Liver (tissue), 9 donors: Measurements from ENCODE around the gene SMIM35. TPM values are rescaled to one million over a fixed set of nuclear protein-coding genes. Genes with fewer than 3 reads are reported as not detected.

Source experiments
- DNase-seq: peaks from one replicate; pipeline ENCODE4 v3.0.0-alpha.2; 2017; ENCODE audit warnings: low spot score
- H3K27ac ChIP-seq, 2 donors: one replicate each; pipeline ENCODE4 v1.7.0; 2013; ENCODE audit warnings: inconsistent platforms in 2 of 2, low read length in 2 of 2, control low read depth in 1 of 2, low read depth in 1 of 2, mild to moderate bottlenecking in 1 of 2
- H3K27me3 ChIP-seq, 4 donors: one replicate each; pipeline versions ENCODE4 v1.6.1 to v1.7.0; 2013; ENCODE audit warnings: low read length in 3 of 4, inconsistent platforms in 1 of 4, mild to moderate bottlenecking in 1 of 4, moderate library complexity in 1 of 4; ENCODE audit not compliant: control insufficient read depth in 4 of 4, insufficient read depth in 4 of 4
- H3K36me3 ChIP-seq, 4 donors: one replicate each; pipeline versions ENCODE4 v1.6.1 to v1.7.0; 2013; ENCODE audit warnings: low read length in 3 of 4, mild to moderate bottlenecking in 3 of 4, low read depth in 1 of 4, moderate library complexity in 1 of 4; ENCODE audit not compliant: control insufficient read depth in 4 of 4, insufficient read depth in 3 of 4
- H3K4me1 ChIP-seq, 4 donors: one replicate each; pipeline versions ENCODE4 v1.6.1 to v1.7.0; 2013; ENCODE audit warnings: low read length in 3 of 4, mild to moderate bottlenecking in 3 of 4, moderate library complexity in 1 of 4; ENCODE audit not compliant: control insufficient read depth in 4 of 4, insufficient read depth in 4 of 4
- H3K4me3 ChIP-seq, 3 donors: one replicate each; pipeline versions ENCODE4 v1.6.1 to v1.7.0; 2013; ENCODE audit warnings: low read length in 3 of 3, control low read depth in 1 of 3, low read depth in 1 of 3, mild to moderate bottlenecking in 1 of 3
- H3K9ac ChIP-seq, 2 donors: one replicate each; pipeline ENCODE4 v1.7.0; 2013; ENCODE audit warnings: low read length in 2 of 2, mild to moderate bottlenecking in 2 of 2, moderate library complexity in 2 of 2, control low read depth in 1 of 2, low read depth in 1 of 2
- H3K9me3 ChIP-seq, 4 donors: one replicate each; pipeline versions ENCODE4 v1.6.1 to v1.7.0; 2013; ENCODE audit warnings: low read length in 3 of 4; ENCODE audit not compliant: control insufficient read depth in 4 of 4
- CTCF ChIP-seq: fragments of 150-350 bp; IDR thresholded peaks from 2 replicates; pipeline ENCODE4 v1.5.1; 2017; ENCODE audit warnings: improper control_type of control experiment, low read depth, low read length; ENCODE audit not compliant: missing input control
- EGR1 ChIP-seq, 2 donors: IDR thresholded peaks; 2 replicates each; pipeline ENCODE4 v1.6.1; 2016 to 2018; ENCODE audit warnings: antibody characterized with exemption in 2 of 2, low read depth in 2 of 2
- FOXA2 ChIP-seq: IDR thresholded peaks from 2 replicates; pipeline ENCODE4 v1.6.1; 2016; ENCODE audit warnings: antibody characterized with exemption
- GABPA ChIP-seq, 2 donors: IDR thresholded peaks in 1 of 2; conservative IDR thresholded peaks in 1 of 2; 2 replicates each; pipeline ENCODE4 v1.6.1; 2016; ENCODE audit warnings: antibody characterized with exemption in 2 of 2, mild to moderate bottlenecking in 1 of 2, moderate library complexity in 1 of 2
- HNF4A ChIP-seq, 2 donors: conservative IDR thresholded peaks; 2 replicates each; pipeline ENCODE4 v1.6.1; 2016; ENCODE audit warnings: antibody characterized with exemption in 2 of 2, mild to moderate bottlenecking in 2 of 2
- HNF4G ChIP-seq: IDR thresholded peaks from 2 replicates; pipeline ENCODE4 v1.6.1; 2016; ENCODE audit warnings: antibody characterized with exemption
- JUND ChIP-seq, 2 donors: IDR thresholded peaks; 2 replicates each; pipeline ENCODE4 v1.6.1; 2016; ENCODE audit warnings: antibody characterized with exemption in 2 of 2
- MAX ChIP-seq: IDR thresholded peaks from 2 replicates; pipeline ENCODE4 v1.6.1; 2016; ENCODE audit warnings: antibody characterized with exemption
- NR2F2 ChIP-seq: IDR thresholded peaks from 2 replicates; pipeline ENCODE4 v1.6.1; 2016; ENCODE audit warnings: antibody characterized with exemption
- REST ChIP-seq: IDR thresholded peaks from 2 replicates; pipeline ENCODE4 v1.6.1; 2016; ENCODE audit warnings: antibody characterized with exemption, mild to moderate bottlenecking
- RXRA ChIP-seq, 2 donors: IDR thresholded peaks; 2 replicates each; pipeline ENCODE4 v1.6.1; 2017 to 2018; ENCODE audit warnings: antibody characterized with exemption in 2 of 2, mild to moderate bottlenecking in 1 of 2
- SP1 ChIP-seq: IDR thresholded peaks from 2 replicates; pipeline ENCODE4 v1.6.1; 2018; ENCODE audit warnings: antibody characterized with exemption, mild to moderate bottlenecking
- TAF1 ChIP-seq: conservative IDR thresholded peaks from 2 replicates; pipeline ENCODE4 v1.6.1; 2016; ENCODE audit warnings: antibody characterized with exemption, mild to moderate bottlenecking
- ZBTB33 ChIP-seq: IDR thresholded peaks from 2 replicates; pipeline ENCODE4 v1.6.1; 2016; ENCODE audit warnings: antibody characterized with exemption
- WGBS: extraction: QIAGEN DNeasy Blood & Tissue Kit; methylation state at CpG from one replicate; pipeline ENCODE4 v1.1.7; 2013; 5-methylcytosine and 5-hydroxymethylcytosine counted together
- polyA plus RNA-seq, 2 donors: library from polyadenylated mRNA; stranded (reverse) in 1 of 2; unstranded in 1 of 2; fragments of 200-250 nt in 1 of 2; fragments of >200 nt in 1 of 2; fragmentation: Nextera tagmentation in 1 of 2; extraction: Ambion mirVana in 1 of 2; gene quantifications; one replicate each; pipeline versions ENCODE4 v1.2.1 to v1.2.3, GENCODE V29; 2013 to 2015
- total RNA-seq, 2 donors: library from RNA; depleted of rRNA; stranded (reverse); fragments of >200 nt; gene quantifications; one replicate each; pipeline ENCODE4 v1.2.3, GENCODE V29; 2014
- donor health status: healthy.
- donor health status: healthy.
- donor health status: healthy.
- donor health status: healthy.
- donor health status: healthy.

Gene SMIM35
- total and polyA plus RNA-seq, 4 donors = 0.07 TPM; not detected in 3

- Histone ChIP-seq H3K9me3 (peaks cover 0 to 6% (median 0%) of the 10 kb centered on the region in 4 donors), H3K27me3 (no peaks in the 10 kb centered on the region), H3K4me1 (no peaks in the 10 kb centered on the region), H3K27ac (no peak overlapping the region), H3K9ac (no peak overlapping the region), H3K4me3 (no peak overlapping the region), H3K36me3 (no peaks in the 10 kb centered on the region)
- TF ChIP-seq HNF4A (conservative IDR thresholded peaks at IDR 0.05) (no peak), TAF1 (no peak), HNF4G (no peak), JUND (IDR thresholded peaks at IDR 0.05) (no peak), ZBTB33 (no peak), GABPA (IDR thresholded peaks at IDR 0.05 in 1 of 2, conservative IDR thresholded peaks at IDR 0.05 in 1 of 2) (no peak), EGR1 (IDR thresholded peaks at IDR 0.05; ENCODE audit: low read depth in 2 of 2) (no peak), SP1 (no peak), CTCF (no peak), FOXA2 (no peak), RXRA (IDR thresholded peaks at IDR 0.05) (no peak), MAX (no peak), REST (no peak)
- DNase-seq = no peak
- 66% methylated on average over 4 of the region's 4 CpGs for WGBS
Observed at GRCh38 chr11:118016104-118016503, 70.7 kb downstream of the SMIM35 start.

- DNase-seq = no peak
- H3K36me3 ChIP-seq = no peaks in the 10 kb centered on the region
- H3K9me3 ChIP-seq = peaks cover 0 to 1% (median 0%) of the 10 kb centered on the region in 4 donors
- WGBS = 83% methylated on average over 11 of the region's 11 CpGs
- TF ChIP-seq NR2F2 = no peak
- TF ChIP-seq RXRA (IDR thresholded peaks at IDR 0.05) = no peak
- no peak for TF ChIP-seq SP1
- no peak overlapping the region for H3K27ac ChIP-seq
- H3K9ac ChIP-seq = no peak overlapping the region
- H3K4me3 ChIP-seq = no peak overlapping the region
- H3K4me1 ChIP-seq = no peaks in the 10 kb centered on the region
- no peaks in the 10 kb centered on the region for H3K27me3 ChIP-seq
Observed at GRCh38 chr11:118015385-118015841, 71.3 kb downstream of the SMIM35 start.
